ENCODE results near the gene ROBO4. TPM values are rescaled to one million over a fixed set of nuclear protein-coding genes. Genes with fewer than 3 reads are reported as not detected.
A peak's percentile ranks its signal among the peaks of the same experiment; 100 is the strongest.

ROBO4 gene
- total and polyA plus RNA-seq, 4 experiments from 2014 or later = not detected

GRCh38 chr11:124919898-124920297, 22.2 kb upstream of the ROBO4 start:
- DNase-seq = no peak
- no peaks in the 10 kb centered on the region for H3K9me3 ChIP-seq (ENCODE audit: control insufficient read depth in 1 of 2, low read length in 2 of 2)
- Mint-ChIP-seq H3K27ac (peak overlapping the region in 1 of 7 donors; percentile 36), H3K9me3 (no peaks in the 10 kb centered on the region), H3K4me1 (peaks cover 15 to 28% (median 22%) of the 10 kb centered on the region in 4 donors), H3K27me3 (peaks cover 0 to 5% of the 10 kb centered on the region in 2 donors), H3K36me3 (no peaks in the 10 kb centered on the region), H3K4me3 (peak overlapping the region in 6 of 8 donors; percentile 10 to 74 (median 28))
- H3K4me1 ChIP-seq (ENCODE audit: insufficient read depth, low read length) = peaks cover 14% of the 10 kb centered on the region
- intact Hi-C loops (cut with micrococcal nuclease) = loop anchor here (2.0 kb wide), 2 partner anchors 31 to 43 kb away; no protein-coding TSS in a partner anchor
- no peak overlapping the region for H3K4me3 ChIP-seq (ENCODE audit: low read length in 2 of 2)
- H3K36me3 ChIP-seq (ENCODE audit: insufficient read depth, low read length) = no peaks in the 10 kb centered on the region
- CTCF ChIA-PET (ENCODE audit: partially characterized antibody) = interaction anchor here (0.7 to 1.8 kb wide), 4 partner anchors 15 to 509 kb away, joined by 3 to 8 read pairs (median 4); partner anchors contain the start of gene CCDC15
- H3K27me3 ChIP-seq (ENCODE audit: insufficient read depth, low read length) = no peaks in the 10 kb centered on the region
- no peak overlapping the region for H3K27ac ChIP-seq (ENCODE audit: low read depth, low read length)
- POLR2A ChIA-PET (ENCODE audit: partially characterized antibody) = interaction anchor here (1.0 to 3.5 kb wide), 4 partner anchors 31 to 192 kb away, joined by 4 to 17 read pairs (median 9); partner anchors contain the start of genes CCDC15 and TMEM218

GRCh38 chr11:124918950-124919349, 21.3 kb upstream of the ROBO4 start, which contains the start of gene HEPN1:
TSS of gene HEPN1 (plus strand) at chr11:124919250.
- ChIA-PET POLR2A (ENCODE audit: partially characterized antibody) (interaction anchor here (3.5 kb wide), 2 partner anchors 32 to 35 kb away, joined by 12 to 17 read pairs; partner anchors contain the start of gene CCDC15), CTCF (ENCODE audit: partially characterized antibody) (no interaction called here)

DNA sequence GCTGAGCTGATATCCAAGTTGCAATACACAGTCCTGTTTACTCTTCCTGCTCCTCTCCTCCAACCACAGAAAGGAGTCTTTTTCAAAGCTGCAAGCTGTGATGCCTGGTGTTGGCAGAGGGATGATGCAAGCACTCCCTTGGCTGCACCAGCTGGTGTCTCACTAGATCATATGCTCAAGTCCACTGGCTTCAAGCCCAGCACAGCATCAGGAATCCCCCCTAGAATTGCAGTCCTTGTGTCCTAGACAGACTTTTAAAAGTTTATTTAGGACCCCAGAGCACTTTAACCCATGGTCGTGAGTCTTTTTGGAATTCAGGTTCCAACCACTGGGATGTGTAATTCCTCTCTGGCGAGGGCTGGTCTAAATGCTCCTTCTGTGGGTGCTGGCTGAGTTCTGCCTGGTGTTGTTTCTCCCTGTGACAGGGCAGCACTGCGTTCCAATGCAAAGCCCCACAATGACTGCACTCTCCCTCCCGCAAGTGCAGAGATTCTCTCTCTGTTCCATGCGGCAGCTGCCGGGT, 19.5 kb upstream of the ROBO4 start:
- intact Hi-C loops (cut with micrococcal nuclease) = no loop called here
- ChIA-PET POLR2A (ENCODE audit: partially characterized antibody) (no interaction called here), CTCF (ENCODE audit: partially characterized antibody) (interaction anchor here (0.6 to 1.9 kb wide), 6 partner anchors 33 to 225 kb away, joined by 3 to 5 read pairs (median 4); no protein-coding TSS in a partner anchor)
- no peaks in the 10 kb centered on the region for H3K36me3 ChIP-seq (ENCODE audit: insufficient read depth, low read length)
- DNase-seq = no peak
- H3K4me1 ChIP-seq (ENCODE audit: insufficient read depth, low read length) = peaks cover 4% of the 10 kb centered on the region
- Mint-ChIP-seq H3K9me3 (peaks cover 0 to 6% (median 4%) of the 10 kb centered on the region in 8 donors), H3K27ac (peak overlapping the region in 1 of 7 donors; percentile 34), H3K27me3 (peaks cover 0 to 5% of the 10 kb centered on the region in 2 donors), H3K4me3 (no peak overlapping the region), H3K4me1 (peaks cover 4 to 10% (median 6%) of the 10 kb centered on the region in 4 donors), H3K36me3 (no peaks in the 10 kb centered on the region)
- no peaks in the 10 kb centered on the region for H3K9me3 ChIP-seq (ENCODE audit: control insufficient read depth in 1 of 2, low read length in 2 of 2)
- H3K4me3 ChIP-seq (ENCODE audit: low read length in 2 of 2) = no peak overlapping the region
- no peak overlapping the region for H3K27ac ChIP-seq (ENCODE audit: low read depth, low read length)
- H3K27me3 ChIP-seq (ENCODE audit: insufficient read depth, low read length) = no peaks in the 10 kb centered on the region

More at GRCh38 chr11:124918950-124919349, 21.3 kb upstream of the ROBO4 start, which contains the start of gene HEPN1:
- Mint-ChIP-seq H3K4me3 (peak within 1 kb of the TSS in 7 of 8 donors; percentile 1 to 73 (median 19)), H3K27me3 (peaks cover 0 to 5% of the 10 kb centered on the region in 2 donors), H3K4me1 (peaks cover 13 to 23% (median 19%) of the 10 kb centered on the region in 4 donors), H3K27ac (peak within 1 kb of the TSS in 2 of 7 donors; percentile 39 to 72), H3K9me3 (no peaks in the 10 kb centered on the region), H3K36me3 (no peaks in the 10 kb centered on the region)
- H3K4me3 ChIP-seq (ENCODE audit: low read length in 2 of 2) = no peak within 1 kb of the TSS
- intact Hi-C loops (cut with micrococcal nuclease) = no loop called here
- H3K4me1 ChIP-seq (ENCODE audit: insufficient read depth, low read length) = peaks cover 14% of the 10 kb centered on the region
- no peak for DNase-seq
- no peaks in the 10 kb centered on the region for H3K9me3 ChIP-seq (ENCODE audit: control insufficient read depth in 1 of 2, low read length in 2 of 2)
- H3K36me3 ChIP-seq (ENCODE audit: insufficient read depth, low read length) = no peaks in the 10 kb centered on the region
- H3K27ac ChIP-seq (ENCODE audit: low read depth, low read length) = no peak within 1 kb of the TSS
- no peaks in the 10 kb centered on the region for H3K27me3 ChIP-seq (ENCODE audit: insufficient read depth, low read length)

GRCh38 chr11:124916370-124916710, 18.7 kb upstream of the ROBO4 start:
- intact Hi-C loops (cut with micrococcal nuclease) = loop anchor here (1.0 kb wide), 1 partner anchor 225 kb away; no protein-coding TSS in a partner anchor
- no peak overlapping the region for H3K4me3 Mint-ChIP-seq

GRCh38 chr11:124915541-124916369, 18.1 kb upstream of the ROBO4 start:
- no peaks in the 10 kb centered on the region for H3K36me3 ChIP-seq (ENCODE audit: insufficient read depth, low read length)
- H3K27ac Mint-ChIP-seq = no peak overlapping the region
- POLR2A ChIA-PET (ENCODE audit: partially characterized antibody) = no interaction called here
- no peaks in the 10 kb centered on the region for H3K9me3 ChIP-seq (ENCODE audit: control insufficient read depth in 1 of 2, low read length in 2 of 2)
- H3K36me3 Mint-ChIP-seq = peaks cover 6% of the 10 kb centered on the region in 2 donors
- peaks cover 0 to 4% (median 2%) of the 10 kb centered on the region in 4 donors for H3K4me1 Mint-ChIP-seq
- peaks cover 4 to 18% (median 13%) of the 10 kb centered on the region in 8 donors for H3K9me3 Mint-ChIP-seq
- no peak overlapping the region for H3K4me3 ChIP-seq (ENCODE audit: low read length in 2 of 2)
- H3K27me3 ChIP-seq (ENCODE audit: insufficient read depth, low read length) = no peaks in the 10 kb centered on the region
- H3K27me3 Mint-ChIP-seq = peaks cover 5 to 9% of the 10 kb centered on the region in 2 donors
- DNase-seq = no peak
- H3K4me3 Mint-ChIP-seq = no peak overlapping the region
- intact Hi-C loops (cut with micrococcal nuclease) = loop anchor here (1.0 kb wide), 1 partner anchor 226 kb away; no protein-coding TSS in a partner anchor
- no peak overlapping the region for H3K27ac ChIP-seq (ENCODE audit: low read depth, low read length)
- CTCF ChIA-PET (ENCODE audit: partially characterized antibody) = interaction anchor here (1.2 to 1.9 kb wide), 4 partner anchors 40 to 226 kb away, joined by 3 to 5 read pairs (median 4); partner anchors contain the start of gene TMEM218
- H3K4me1 ChIP-seq (ENCODE audit: insufficient read depth, low read length) = no peaks in the 10 kb centered on the region

More at GRCh38 chr11:124916370-124916710, 18.7 kb upstream of the ROBO4 start:
- Histone ChIP-seq H3K9me3 (ENCODE audit: control insufficient read depth in 1 of 2, low read length in 2 of 2) (no peaks in the 10 kb centered on the region), H3K36me3 (ENCODE audit: insufficient read depth, low read length) (no peaks in the 10 kb centered on the region), H3K4me3 (ENCODE audit: low read length in 2 of 2) (no peak overlapping the region), H3K27me3 (ENCODE audit: insufficient read depth, low read length) (no peaks in the 10 kb centered on the region), H3K27ac (ENCODE audit: low read depth, low read length) (no peak overlapping the region), H3K4me1 (ENCODE audit: insufficient read depth, low read length) (peaks cover 2% of the 10 kb centered on the region)
- CTCF ChIA-PET (ENCODE audit: partially characterized antibody) = interaction anchor here (0.9 to 1.9 kb wide), 6 partner anchors 34 to 225 kb away, joined by 3 to 5 read pairs (median 4); partner anchors contain the start of gene TMEM218
- POLR2A ChIA-PET (ENCODE audit: partially characterized antibody) = no interaction called here
- no peak for DNase-seq
- H3K4me1 Mint-ChIP-seq = peaks cover under 1 to 5% (median 3%) of the 10 kb centered on the region in 4 donors
- H3K27ac Mint-ChIP-seq = no peak overlapping the region
- H3K9me3 Mint-ChIP-seq = peaks cover 4 to 14% (median 12%) of the 10 kb centered on the region in 8 donors
- H3K27me3 Mint-ChIP-seq = peaks cover 5 to 9% of the 10 kb centered on the region in 2 donors
- H3K36me3 Mint-ChIP-seq = peaks cover 6% of the 10 kb centered on the region in 2 donors

- no peak overlapping the region for H3K4me3 Mint-ChIP-seq
- CTCF ChIA-PET (ENCODE audit: partially characterized antibody) = no interaction called here
- no peaks in the 10 kb centered on the region for H3K4me1 ChIP-seq (ENCODE audit: insufficient read depth, low read length)
- no peak overlapping the region for H3K27ac ChIP-seq (ENCODE audit: low read depth, low read length)
- H3K27me3 Mint-ChIP-seq = peaks cover 4 to 5% of the 10 kb centered on the region in 2 donors
- H3K4me3 ChIP-seq (ENCODE audit: low read length in 2 of 2) = no peak overlapping the region
- no peaks in the 10 kb centered on the region for H3K36me3 Mint-ChIP-seq
- intact Hi-C loops (cut with micrococcal nuclease) = no loop called here
- DNase-seq = no peak
- POLR2A ChIA-PET (ENCODE audit: partially characterized antibody) = no interaction called here
- no peaks in the 10 kb centered on the region for H3K9me3 ChIP-seq (ENCODE audit: control insufficient read depth in 1 of 2, low read length in 2 of 2)
- peaks cover 0 to 3% (median 0%) of the 10 kb centered on the region in 8 donors for H3K9me3 Mint-ChIP-seq
- no peaks in the 10 kb centered on the region for H3K4me1 Mint-ChIP-seq
- no peaks in the 10 kb centered on the region for H3K36me3 ChIP-seq (ENCODE audit: insufficient read depth, low read length)
- H3K27me3 ChIP-seq (ENCODE audit: insufficient read depth, low read length) = no peaks in the 10 kb centered on the region
- H3K27ac Mint-ChIP-seq = no peak overlapping the region
Measured at GRCh38 chr11:124902616-124903015, 5.0 kb upstream of the ROBO4 start.

DNA sequence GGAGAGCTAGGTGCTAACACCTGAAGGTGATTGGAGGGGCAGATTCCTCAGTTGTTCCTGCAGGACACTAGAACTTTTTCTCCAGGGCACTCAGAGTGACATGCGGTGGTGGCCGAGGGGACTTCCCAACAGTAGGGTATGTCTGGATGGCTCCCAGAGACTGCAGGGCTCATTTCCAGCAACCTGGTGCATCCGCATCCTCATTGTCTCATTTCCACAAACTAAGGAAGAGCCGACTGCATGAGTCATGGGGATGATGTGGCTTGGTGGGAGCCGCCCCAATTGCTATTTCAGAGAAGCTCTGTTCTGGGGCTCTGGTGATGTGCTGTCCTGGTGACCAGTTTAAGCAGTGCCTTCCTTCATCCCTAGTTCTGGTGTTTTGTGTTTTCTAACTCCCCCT, 2.8 kb upstream of the ROBO4 start:
- Histone ChIP-seq H3K9me3 (ENCODE audit: control insufficient read depth in 1 of 2, low read length in 2 of 2) (no peaks in the 10 kb centered on the region), H3K36me3 (ENCODE audit: insufficient read depth, low read length) (no peaks in the 10 kb centered on the region), H3K27ac (ENCODE audit: low read depth, low read length) (no peak overlapping the region), H3K4me3 (ENCODE audit: low read length in 2 of 2) (no peak overlapping the region), H3K4me1 (ENCODE audit: insufficient read depth, low read length) (no peaks in the 10 kb centered on the region), H3K27me3 (ENCODE audit: insufficient read depth, low read length) (no peaks in the 10 kb centered on the region)
- ChIA-PET POLR2A (ENCODE audit: partially characterized antibody) (no interaction called here), CTCF (ENCODE audit: partially characterized antibody) (no interaction called here)
- Mint-ChIP-seq H3K27me3 (peaks cover 3 to 4% of the 10 kb centered on the region in 2 donors), H3K4me1 (no peaks in the 10 kb centered on the region), H3K36me3 (no peaks in the 10 kb centered on the region), H3K4me3 (no peak overlapping the region), H3K27ac (no peak overlapping the region), H3K9me3 (no peaks in the 10 kb centered on the region)
- no peak for DNase-seq
- intact Hi-C loops (cut with micrococcal nuclease) = no loop called here

Measured in CD4-positive, alpha-beta memory T cell (primary cell).